ENCODE data around the gene KLF5. TPM values are rescaled to one million over a fixed set of nuclear protein-coding genes. Genes with fewer than 3 reads are reported as not detected.

The KLF5 gene
- total RNA-seq, 1 experiment from 2014 or later = 2.3 TPM

DNA sequence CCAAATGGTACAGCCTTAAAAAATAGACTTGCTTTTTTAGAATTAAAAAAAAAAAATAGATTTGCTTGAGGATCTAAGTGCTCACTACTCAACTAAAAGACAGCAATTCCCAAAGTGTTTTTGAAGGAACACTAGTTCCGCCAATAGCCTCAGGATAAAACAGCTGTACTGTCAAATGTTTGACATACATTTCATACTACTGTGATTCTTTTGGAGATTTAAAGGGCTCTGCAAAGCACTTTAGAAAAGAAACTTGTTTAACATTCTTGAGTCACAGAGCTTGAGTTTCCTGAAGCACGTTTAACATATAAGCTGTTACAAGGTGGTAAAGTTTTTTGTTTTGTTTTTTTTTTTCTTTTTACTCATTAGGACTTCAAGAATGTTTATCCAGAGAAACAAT lies 23.1 kb upstream of the KLF5 start (continued):
- TF ChIP-seq, protein P1, sequence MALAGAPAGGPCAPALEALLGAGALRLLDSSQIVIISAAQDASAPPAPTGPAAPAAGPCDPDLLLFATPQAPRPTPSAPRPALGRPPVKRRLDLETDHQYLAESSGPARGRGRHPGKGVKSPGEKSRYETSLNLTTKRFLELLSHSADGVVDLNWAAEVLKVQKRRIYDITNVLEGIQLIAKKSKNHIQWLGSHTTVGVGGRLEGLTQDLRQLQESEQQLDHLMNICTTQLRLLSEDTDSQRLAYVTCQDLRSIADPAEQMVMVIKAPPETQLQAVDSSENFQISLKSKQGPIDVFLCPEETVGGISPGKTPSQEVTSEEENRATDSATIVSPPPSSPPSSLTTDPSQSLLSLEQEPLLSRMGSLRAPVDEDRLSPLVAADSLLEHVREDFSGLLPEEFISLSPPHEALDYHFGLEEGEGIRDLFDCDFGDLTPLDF (CRISPR knock-in tag; IDR thresholded peaks at IDR 0.05) = no peak
- no peak for TF ChIP-seq MYBL2 (CRISPR knock-in tag; IDR thresholded peaks at IDR 0.05)
- no peak for TF ChIP-seq PRDM15 (CRISPR knock-in tag; IDR thresholded peaks at IDR 0.05)
- TF ChIP-seq, protein P2, sequence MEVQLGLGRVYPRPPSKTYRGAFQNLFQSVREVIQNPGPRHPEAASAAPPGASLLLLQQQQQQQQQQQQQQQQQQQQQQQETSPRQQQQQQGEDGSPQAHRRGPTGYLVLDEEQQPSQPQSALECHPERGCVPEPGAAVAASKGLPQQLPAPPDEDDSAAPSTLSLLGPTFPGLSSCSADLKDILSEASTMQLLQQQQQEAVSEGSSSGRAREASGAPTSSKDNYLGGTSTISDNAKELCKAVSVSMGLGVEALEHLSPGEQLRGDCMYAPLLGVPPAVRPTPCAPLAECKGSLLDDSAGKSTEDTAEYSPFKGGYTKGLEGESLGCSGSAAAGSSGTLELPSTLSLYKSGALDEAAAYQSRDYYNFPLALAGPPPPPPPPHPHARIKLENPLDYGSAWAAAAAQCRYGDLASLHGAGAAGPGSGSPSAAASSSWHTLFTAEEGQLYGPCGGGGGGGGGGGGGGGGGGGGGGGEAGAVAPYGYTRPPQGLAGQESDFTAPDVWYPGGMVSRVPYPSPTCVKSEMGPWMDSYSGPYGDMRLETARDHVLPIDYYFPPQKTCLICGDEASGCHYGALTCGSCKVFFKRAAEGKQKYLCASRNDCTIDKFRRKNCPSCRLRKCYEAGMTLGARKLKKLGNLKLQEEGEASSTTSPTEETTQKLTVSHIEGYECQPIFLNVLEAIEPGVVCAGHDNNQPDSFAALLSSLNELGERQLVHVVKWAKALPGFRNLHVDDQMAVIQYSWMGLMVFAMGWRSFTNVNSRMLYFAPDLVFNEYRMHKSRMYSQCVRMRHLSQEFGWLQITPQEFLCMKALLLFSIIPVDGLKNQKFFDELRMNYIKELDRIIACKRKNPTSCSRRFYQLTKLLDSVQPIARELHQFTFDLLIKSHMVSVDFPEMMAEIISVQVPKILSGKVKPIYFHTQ (CRISPR knock-in tag; IDR thresholded peaks at IDR 0.05) = no peak
- TF ChIP-seq ZNF138 (CRISPR knock-in tag; conservative IDR thresholded peaks at IDR 0.05) = no peak

DNA sequence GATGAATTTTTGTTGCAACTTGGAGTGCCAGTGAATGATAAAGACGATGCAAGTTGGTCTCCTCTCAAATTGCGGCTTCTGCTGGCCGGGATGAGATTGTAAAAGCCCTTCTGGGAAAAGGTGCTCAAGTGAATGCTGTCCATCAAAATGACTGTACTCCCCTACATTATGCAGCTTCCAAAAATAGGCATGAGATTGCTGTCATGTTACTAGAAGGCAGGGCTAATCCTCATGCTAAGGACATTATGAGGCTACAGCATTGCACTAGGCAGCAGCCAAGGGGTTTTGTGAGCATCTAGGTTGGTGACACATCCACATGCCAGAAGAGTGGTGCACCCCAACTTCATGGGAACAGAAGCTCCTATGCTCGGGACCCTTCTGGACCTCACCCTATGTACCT lies 22.2 kb upstream of the KLF5 start:
- Mint-ChIP-seq H3K27ac (no peak overlapping the region), H3K4me1 (peaks cover 33% of the 10 kb centered on the region), H3K27me3 (ENCODE audit: low read depth) (peaks cover 72% of the 10 kb centered on the region), H3K9me3 (no peaks in the 10 kb centered on the region), H3K36me3 (no peaks in the 10 kb centered on the region), H3K4me3 (no peak overlapping the region)
- ATAC-seq = no peak
- CTCF ChIA-PET = no interaction called here
- POLR2A ChIA-PET = no interaction called here
- DNase-seq (ENCODE audit: low spot score) = no peak
- TF ChIP-seq PRDM15 (CRISPR knock-in tag; IDR thresholded peaks at IDR 0.05) = no peak
- TF ChIP-seq, protein P3, sequence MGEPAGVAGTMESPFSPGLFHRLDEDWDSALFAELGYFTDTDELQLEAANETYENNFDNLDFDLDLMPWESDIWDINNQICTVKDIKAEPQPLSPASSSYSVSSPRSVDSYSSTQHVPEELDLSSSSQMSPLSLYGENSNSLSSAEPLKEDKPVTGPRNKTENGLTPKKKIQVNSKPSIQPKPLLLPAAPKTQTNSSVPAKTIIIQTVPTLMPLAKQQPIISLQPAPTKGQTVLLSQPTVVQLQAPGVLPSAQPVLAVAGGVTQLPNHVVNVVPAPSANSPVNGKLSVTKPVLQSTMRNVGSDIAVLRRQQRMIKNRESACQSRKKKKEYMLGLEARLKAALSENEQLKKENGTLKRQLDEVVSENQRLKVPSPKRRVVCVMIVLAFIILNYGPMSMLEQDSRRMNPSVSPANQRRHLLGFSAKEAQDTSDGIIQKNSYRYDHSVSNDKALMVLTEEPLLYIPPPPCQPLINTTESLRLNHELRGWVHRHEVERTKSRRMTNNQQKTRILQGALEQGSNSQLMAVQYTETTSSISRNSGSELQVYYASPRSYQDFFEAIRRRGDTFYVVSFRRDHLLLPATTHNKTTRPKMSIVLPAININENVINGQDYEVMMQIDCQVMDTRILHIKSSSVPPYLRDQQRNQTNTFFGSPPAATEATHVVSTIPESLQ (CRISPR knock-in tag; IDR thresholded peaks at IDR 0.05) = no peak
- TF ChIP-seq SMAD4 (CRISPR knock-in tag; IDR thresholded peaks at IDR 0.05) = no peak
- no peak for TF ChIP-seq NR3C1 (CRISPR knock-in tag; conservative IDR thresholded peaks at IDR 0.05; ENCODE audit: low read depth)

GRCh38 chr13:73038064-73038463 lies 20.7 kb upstream of the KLF5 start:
- H3K27me3 Mint-ChIP-seq (ENCODE audit: low read depth) = peaks cover 78% of the 10 kb centered on the region
- H3K4me1 Mint-ChIP-seq = peaks cover 33% of the 10 kb centered on the region
- DNase-seq (ENCODE audit: low spot score) (no peak), ATAC-seq (no peak)
- H3K27ac Mint-ChIP-seq = no peak overlapping the region
- POLR2A ChIA-PET = no interaction called here
- H3K4me3 Mint-ChIP-seq = no peak overlapping the region
- H3K36me3 Mint-ChIP-seq = no peaks in the 10 kb centered on the region
- H3K9me3 Mint-ChIP-seq = no peaks in the 10 kb centered on the region
- CTCF ChIA-PET = no interaction called here
- no peak for TF ChIP-seq ZNF425 (CRISPR knock-in tag; conservative IDR thresholded peaks at IDR 0.05)
- TF ChIP-seq, protein P4, sequence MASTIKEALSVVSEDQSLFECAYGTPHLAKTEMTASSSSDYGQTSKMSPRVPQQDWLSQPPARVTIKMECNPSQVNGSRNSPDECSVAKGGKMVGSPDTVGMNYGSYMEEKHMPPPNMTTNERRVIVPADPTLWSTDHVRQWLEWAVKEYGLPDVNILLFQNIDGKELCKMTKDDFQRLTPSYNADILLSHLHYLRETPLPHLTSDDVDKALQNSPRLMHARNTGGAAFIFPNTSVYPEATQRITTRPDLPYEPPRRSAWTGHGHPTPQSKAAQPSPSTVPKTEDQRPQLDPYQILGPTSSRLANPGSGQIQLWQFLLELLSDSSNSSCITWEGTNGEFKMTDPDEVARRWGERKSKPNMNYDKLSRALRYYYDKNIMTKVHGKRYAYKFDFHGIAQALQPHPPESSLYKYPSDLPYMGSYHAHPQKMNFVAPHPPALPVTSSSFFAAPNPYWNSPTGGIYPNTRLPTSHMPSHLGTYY (CRISPR knock-in tag; IDR thresholded peaks at IDR 0.05) = no peak
- TF ChIP-seq STAT6 (CRISPR knock-in tag; conservative IDR thresholded peaks at IDR 0.05; ENCODE audit: low read depth) = no peak
- no peak for TF ChIP-seq ZNF423 (CRISPR knock-in tag; IDR thresholded peaks at IDR 0.05)

Data from WTC11 (cell line).